ENCODE data around the gene RNF150.
"Not testable (repeated sequence)": the region's sequence is repeated elsewhere in the genome, so short reads cannot be mapped to it uniquely, and the experiment has no call there.

Gene RNF150

DNA sequence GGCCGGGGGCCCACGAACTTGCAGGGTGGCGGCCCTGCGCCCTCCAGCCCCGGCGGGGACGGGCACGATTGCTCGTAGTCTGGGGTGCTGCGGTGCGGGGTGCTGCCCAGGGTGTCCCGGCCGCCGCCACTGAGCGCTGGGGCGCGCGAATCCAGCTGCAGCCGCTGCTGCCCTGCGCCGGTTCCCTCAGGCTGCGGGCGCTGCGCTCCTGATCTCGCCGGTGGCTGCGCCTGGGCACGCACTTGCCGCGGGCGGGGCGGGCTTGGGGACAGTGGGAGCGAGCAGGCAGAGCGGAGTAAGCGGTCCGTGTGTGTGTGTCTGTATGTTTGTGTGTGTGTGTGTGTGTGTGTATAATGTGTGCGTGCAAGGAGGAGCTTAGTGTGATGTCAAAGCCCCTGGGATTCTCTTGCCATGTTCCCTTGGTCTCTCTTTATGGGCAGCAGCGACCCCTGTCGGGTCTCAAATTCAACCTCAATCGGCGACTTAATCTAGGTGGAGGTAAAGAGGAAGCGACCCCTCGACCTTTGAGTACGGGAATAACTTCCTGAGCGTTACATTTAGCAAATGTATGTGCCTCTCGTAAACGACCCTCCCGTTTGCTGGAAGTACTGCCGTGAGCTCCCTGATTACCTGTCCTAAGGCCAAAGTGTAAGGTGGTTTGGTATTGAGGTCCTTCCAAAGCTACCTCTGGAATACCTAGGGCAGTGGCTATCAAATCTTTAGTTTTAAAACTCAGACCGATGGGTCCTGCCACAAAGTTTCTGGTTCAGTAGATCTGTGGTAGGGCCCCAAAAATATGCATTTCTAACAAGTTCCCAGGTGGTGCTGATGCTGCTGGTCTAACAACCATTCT, at the start of gene RNF150:
RNF150 (minus strand) TSS at position 324 of the 853 bp plus-strand sequence.
- peak; percentile 58 for DNase-seq

DNA sequence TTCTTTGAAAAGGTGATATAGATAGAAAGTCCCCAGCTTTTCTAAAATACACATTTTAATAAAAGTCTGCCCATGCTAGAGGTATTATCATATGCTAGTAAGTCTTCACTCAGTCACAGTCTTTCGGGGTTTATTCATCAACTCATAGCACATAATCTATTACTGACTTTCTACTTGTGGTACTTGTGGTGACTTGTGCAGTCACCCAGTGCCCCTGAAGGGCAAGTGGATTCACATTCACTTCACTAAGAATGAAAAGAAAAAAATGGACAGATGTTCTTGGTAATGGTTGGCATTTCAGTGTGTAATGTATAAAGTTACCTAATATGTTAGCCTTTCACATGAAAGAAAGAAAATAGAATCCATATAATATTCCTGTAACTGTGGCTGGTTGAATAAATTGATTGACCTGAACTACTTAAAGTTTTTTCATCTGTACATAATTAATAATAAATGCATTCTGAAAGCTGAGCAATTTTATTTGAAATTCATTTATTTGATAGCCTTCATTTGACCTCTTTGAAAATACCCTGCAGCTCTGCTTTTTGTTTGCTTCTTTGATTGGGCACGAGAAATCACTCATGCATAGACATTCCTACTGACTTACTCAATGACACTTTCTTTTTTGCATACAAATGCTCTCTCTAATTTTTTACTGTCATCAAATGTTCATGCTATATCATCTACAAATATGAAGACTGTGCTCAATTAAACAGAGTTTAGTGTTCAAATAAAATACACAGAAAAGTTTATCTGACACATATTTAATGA, 47.9 kb upstream of the RNF150 start:
- no peak for DNase-seq

DNA sequence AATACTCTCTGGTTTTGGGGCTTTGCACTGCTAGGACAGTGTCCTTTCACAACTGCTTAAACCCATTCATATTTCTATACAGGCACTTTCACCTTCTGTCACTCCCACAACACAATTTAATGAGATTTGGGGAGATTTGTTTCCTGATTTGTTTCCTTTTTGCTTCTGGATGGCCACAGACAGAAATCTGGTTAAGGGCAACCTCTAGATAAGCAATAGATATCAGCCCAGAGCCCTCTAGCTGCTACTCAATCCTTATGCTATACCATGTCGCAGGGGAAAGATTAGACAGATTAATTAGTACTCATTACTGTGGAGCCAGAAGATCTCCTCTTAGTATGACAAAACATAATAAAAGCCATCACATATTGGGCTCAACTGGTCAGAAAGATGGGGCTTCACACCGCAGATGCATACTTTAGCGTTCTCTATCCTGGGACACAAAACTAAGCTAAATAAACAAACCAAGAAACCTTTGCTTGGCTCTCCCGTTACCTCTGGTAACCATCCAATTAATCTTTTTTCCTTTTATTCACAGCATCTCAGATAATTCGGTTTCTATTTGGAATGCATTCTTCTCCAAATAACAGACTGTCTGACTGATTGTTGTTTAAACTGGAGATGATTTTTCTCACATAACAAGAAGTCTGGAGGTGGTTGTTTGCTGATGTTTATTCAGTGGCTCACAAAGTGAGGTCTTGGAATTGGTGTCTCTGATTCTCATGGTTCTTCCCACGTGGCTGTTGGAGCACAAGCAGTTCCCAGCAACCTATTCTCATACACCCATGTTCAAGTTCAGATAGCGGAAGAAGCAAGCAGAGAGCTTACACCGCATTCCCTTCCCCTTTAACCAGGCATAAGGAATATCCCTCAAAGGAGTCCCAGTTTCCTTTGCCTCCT, 46.5 kb upstream of the RNF150 start:
- no peak for DNase-seq

DNA sequence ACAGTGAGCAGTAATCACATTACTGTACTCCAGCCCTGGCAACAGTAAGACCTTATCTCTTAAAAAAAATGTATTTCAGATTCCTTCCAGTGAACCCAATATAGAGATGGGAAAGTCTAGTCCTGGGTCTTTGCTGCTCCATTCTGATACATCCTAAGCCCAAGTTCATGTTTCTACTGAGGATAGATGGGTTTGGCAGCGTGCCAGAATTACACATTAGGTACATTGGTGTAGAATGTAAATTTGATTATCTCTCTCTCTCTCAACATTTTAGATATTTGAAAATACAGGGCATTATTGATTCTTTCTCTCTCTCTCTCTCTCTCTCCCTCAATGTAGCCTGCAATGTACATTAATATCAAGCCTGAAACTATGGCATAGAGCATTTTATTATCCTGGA, 43.9 kb upstream of the RNF150 start:
- DNase-seq, result no peak

DNA sequence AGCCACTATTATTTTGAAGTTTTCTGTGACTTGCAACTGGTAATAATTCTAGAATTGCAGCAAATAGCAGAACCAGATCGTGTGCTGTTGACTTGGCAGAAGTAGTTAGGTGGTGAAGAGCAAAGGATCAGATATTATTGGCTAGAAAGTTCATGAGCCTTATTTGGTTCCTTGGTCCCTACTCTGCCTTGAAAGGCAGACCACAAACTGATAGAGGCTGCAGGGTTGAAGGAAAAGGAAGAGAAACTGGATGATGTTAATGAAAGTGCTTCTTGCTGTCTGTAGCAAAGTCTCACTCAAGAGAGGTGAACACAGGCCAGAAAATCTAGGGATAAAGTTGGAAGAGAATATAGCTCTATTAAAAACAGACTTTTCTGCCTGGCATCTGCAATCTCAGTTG, 41.2 kb upstream of the RNF150 start:
- no peak for DNase-seq

DNA sequence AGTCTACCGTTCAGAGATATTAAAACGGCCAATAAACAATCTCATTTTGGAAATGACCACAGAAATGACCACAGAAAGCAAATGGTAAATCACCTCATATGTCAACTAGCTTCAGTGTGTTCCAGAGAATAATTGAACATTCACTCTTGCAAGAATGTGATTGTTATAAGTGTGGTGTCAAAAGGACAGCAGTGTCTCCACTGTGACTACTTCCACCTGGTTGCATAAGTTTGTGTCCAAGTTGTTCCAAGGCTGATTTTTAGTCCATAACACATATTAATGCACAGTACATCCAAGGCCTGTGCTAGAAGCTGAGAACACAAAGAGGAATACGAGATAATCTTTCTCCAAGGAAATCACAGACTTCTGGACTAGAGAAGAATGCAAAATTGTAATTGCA, 37.4 kb upstream of the RNF150 start:
- no peak for DNase-seq

DNA sequence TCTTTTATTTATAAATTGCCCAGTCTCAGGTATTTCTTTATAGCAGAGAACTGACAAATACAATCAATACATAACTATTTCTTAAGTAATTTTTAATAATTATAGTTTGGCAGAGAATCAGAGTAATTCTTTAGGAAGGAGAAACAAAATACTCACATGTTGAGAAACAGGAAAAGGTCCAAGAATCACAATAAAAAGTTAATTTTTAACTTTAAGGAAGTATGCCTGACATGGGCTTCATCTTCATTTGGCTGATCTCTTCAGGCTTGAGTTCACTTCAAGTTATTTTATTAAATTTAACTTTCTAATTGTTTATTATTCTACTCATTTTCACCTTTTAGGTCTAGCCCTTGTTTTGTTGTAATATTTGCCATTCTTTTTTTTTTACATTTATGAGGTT, 36.1 kb upstream of the RNF150 start:
- DNase-seq, result no peak

DNA sequence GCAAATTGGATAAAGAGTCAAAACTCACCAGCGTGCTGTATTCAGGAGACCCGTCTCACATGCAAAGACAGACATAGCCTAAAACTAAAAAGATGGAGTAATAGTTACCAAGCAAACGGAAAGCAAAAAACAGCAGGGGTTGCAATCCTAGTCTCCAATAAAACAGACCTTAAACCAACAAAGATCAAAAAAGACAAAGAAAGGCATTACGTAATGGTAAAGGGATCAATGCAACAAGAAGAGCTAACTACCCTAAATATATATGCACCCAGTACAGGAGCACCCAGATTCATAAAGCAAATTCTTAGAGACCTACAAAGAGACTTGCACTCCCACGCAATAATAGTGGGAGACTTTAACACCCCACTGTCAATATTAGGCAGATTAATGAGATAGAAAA, 31.7 kb upstream of the RNF150 start:
- not testable (repeated sequence) for DNase-seq

DNA sequence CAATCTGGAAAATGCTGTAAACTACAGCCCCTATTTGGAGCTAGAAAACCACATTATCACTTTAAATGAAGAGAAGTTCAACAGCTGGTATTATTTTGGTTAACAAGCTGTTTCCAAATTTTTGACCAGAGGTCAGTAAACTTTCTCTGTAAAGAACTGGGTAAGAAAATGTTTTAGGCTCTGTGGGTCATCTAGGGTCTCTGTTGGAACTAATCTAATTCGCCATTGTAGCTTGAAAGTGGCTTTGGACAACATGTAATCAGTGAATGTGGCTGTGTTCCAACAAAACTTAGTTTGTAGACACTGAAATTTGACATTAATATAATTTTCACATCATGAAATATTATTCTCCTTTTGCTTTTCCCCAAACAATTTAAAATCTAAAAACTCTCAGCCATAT, 25.8 kb upstream of the RNF150 start:
- DNase-seq, result no peak

DNA sequence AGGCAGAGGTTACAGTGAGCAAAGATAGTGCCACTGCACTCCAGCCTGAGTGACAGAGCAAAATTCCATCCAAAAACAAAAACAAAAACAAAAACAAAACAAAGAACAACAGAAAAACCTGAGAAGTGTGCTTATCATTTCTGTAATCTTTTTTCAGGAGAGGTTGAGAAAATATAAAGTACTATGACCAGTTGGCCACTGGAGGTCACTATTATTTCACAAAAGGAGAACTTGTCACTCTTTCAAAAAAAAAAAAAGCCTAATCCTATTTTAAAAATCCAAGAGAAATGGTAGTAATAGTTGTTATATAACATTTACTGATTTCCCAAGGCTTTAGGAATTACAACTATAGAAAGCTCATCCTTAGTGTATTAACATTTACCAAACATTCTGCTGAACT, 24.9 kb upstream of the RNF150 start:
- DNase-seq, result no peak

DNA sequence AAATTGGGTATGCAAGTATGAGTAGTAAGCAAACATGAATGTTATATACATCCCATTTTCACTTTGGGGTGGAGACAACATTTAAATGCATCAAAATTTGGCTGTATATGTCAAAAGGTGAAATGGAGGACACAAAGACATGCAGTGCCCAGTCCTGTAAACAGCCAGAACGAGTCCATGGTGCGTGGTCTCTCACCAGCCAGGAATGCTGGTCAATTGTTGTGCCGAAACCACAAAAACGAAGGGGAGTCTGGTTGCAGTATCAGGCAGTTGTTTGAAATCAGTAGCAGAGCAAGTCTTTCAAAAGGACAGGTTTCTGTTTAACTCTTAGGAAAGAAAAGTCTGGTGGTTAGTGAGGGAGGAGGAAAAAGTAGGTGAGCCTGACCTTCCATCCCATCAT, 22.3 kb upstream of the RNF150 start:
- DNase-seq, result no peak

DNA sequence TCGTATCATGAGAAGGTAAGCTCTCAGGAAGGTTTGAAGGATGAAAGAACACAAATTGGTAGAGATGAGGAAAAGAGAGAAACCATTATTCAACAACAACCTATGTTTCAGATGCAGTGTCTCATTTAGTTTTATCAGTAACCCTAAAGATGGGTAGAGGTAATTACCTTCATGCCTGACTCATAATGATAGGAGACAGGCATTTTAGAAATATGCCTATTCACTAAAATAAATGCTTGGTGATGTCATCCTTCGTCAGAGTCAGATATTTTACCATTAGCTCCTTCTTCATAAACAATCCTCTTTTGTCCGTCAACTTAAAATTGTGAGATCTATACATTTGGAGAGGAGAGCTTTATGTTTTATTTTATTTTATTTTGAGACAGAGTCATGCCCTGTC, 21.5 kb upstream of the RNF150 start:
- DNase-seq, result no peak

DNA sequence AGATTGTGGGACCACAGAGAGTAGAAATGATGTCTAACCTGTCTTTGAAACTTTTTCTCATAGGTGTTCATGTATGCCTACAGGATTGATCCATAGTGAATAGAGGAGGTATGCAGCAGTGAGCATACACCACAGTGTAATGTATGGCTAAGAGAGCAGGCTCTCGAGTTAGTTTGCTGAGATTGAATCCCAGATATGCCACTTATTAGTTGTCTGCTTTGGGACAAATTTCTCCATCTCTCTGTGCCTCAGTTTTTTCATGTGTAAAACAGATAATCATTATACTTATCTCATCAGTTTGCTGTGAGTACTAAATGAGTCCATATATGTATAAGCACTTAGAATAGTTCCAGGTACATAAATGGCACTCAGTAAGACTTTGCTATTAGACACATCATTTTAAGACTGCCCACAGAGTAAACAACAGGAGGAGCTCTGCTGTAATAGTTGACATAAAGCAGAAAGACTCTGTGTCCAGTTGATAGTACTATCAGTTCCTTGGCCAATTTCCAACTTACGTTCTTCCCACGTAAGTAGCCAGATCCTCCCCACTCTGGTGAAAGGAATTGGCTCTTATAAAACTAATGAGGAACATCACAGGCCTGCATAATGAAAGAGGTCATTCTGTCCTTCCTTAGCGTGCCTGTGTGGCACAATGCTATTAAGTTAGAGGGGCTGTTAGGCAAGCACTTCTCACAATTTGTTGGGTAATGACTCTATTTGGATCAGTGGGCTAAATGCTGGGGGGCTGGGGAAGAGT, 20.7 kb upstream of the RNF150 start:
- DNase-seq, result no peak

DNA sequence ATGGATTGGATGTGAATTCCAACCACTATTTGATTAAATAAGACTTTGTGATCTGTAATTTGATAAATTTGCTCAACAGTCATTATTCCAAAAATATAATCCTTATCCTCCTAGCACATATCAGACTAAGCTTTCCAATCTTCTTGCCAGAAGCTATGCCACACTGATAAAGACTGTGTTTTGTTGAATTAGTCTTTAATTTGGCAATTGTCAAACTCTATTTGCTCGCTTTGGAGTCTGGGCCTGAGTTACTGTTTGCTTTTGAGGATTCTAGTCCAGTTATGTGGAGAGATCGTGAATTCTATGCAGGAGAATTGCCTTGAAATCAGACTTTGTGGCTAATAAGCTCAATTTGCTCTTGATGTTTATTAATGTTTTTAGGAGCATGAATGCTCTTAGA, 10.9 kb upstream of the RNF150 start:
- no peak for DNase-seq

DNA sequence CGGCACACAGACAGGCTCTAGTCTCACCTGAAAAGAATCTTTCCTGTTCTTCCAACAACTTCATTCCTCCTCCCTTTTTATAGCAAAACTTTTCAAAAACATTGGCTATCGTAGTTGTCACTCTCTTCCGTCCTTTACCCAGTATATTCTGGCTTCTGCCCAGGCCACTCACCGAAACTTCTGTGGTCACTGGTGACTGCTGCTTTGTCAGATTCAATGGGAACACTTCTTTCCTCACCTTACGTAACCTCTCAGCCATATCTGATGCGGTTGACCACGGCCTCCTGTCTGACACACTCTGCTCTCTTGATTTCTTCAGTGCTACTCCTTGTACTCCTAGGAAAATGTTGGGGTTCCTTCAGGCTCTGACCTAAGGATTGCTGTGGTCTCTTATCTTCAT, 9.2 kb upstream of the RNF150 start:
- DNase-seq, result no peak

DNA sequence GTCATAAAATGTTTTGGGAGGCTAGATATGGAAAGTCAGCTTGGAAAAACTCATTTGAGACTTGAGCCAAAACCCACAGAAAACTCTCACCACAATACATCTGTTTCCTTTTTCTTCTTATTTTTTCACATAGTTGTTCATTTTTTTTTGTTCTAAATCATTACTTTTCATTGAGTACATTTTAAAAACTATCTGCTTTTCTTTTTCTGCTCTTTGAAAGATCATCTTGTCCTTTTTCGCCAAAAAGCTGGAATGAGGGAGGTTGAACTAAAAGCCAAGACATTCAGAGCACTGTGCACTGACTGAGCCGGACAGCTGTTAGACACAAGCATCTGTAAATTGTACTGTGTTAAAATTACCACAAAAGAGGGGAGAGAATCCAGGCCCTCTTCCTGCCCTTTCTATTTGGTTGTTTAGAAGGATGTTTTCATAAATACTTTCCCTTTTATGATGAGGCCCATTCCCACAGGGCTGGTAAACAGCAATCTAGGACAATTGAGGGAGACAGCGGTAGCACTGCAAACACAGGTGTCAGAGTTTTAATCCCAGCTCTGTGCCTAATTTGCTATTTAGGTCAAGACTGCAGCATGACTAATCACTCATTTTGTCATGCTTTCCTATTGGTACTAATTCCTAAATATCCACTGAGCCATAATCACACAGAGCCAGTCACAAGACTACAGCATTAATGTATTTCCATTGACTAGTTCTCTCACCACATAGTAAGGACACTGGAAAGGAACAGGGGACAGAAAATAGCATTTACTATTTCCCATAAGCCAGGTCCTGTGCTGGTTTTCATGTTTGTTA, 7.3 kb upstream of the RNF150 start:
- no peak for DNase-seq

DNA sequence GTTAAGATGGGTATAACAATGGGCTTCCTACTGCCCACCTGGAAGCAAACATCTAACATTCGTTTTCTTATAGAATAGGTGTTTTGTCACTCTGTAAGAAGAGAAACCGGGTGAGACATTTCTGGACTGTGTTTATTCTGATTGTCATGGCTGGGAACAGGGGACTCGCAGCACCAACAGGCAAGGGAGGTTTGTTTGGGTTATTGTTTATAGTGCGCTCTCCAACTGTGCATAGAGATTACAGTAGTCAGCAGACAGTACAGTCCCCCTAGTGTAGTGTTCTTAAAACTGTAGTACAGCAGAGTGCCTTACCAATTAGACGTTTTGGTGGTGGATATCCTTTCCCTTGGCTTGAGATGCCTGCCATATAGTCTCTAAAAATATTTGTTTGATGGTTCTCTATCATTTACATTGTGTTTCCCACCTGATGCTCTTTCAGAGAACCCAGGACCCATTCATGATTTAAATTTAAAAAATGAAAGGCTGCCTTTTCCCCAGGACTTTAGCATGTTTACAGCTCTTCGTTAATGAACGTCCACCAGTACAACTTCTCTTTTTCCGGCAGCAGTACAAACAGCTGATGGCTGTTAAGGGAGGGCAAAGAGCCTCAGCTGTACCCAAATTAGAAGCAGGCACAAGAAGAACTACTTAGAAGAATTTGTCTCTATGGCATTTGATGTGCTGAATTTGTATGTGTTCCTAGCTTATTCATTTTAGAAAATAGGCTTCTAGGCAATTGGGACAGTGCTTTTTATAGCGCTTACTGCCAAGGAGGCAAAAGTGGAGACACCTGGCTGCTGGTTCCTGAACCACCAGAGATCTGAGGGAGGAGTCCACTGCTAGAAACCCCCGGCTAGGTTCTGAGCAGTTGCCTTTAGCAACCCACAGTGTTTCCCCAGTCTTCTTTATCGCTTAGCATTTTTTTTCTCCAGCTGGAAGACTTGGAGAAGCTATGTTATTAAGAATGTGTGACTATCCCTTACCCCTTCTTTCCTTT, 1.0 kb upstream of the RNF150 start:
- DNase-seq, result no peak

DNA sequence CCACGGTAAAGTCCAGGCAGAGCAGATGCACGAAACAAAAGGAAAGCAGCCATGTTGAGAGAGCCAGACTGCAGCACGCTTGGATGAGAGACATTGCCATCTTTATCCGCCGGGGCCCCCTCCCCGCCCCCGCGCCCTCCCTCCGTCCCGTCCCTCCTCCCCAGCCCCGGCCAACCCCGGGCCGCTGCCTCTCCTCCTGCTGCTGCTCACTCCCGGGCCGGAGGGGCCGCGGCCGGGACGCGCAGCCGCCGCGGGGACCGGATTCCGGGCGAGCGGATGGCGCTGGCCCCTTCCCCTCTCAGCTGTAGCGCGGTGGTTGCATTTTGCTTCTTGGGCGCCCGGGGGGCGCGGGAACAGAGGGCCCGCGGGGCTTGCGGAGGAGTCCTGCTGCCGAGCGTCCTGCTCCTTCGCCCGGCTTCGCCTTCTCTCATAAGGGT, 542 bp downstream of the RNF150 start:
- DNase-seq, result no peak

DNA sequence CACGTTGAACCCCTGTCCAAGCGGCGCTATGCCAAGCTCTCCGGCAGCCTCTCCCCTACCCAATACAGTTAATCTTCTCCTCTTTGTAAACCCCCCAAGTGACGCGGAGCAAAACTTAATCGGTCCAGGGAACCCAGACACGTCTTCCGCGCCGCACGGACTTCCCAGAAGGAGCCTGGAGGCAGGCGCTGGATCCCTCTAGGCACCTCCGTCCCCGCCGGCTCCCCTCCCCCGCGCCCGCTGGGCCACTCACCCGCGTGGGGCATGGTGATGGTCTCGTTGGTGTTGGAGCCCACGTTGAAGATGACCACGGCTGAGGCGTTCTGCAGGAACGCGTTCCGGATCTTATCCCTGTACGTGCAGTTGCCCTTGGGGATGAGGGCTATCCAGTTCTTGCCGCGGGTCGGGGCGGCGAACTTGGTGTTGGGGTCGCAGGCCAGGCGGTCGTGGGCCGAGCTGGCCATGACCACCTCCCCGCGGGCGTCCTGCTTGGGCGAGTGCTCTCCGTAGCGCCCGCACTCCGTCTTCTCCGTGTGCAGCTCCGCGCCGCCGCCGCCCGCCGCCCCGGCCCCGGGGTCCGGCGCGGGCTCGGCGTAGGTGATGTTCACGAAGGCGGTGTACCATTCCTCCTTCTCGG, 1.1 kb downstream of the RNF150 start:
- DNase-seq, result no peak

DNA sequence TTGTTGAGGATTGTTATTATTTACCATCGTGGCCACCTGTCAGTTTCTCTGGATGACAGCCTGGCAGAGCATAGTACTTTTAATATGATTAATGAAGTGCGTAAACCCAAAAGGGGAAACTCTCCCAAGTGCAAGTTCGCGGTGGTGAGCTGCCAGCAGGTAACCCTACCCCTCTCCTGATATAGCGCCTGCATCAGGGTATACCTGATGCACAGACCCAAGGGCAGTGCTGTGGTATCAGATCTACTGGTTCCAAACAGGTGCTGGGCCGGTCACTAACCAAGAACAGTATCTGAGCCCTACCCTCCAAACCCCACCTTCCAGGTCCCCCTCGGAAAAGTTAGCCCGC, 1.6 kb downstream of the RNF150 start:
- no peak for DNase-seq
